HG02943 (cell line): ENCODE data around the gene GTF2A2.
"Not testable (repeated sequence)": the region's sequence is repeated elsewhere in the genome, so short reads cannot be mapped to it uniquely, and the experiment has no call there.

Experiments
- ATAC-seq: cut with Tn5 transposase; IDR thresholded peaks from one replicate; pipeline ENCODE4 v1.9.1; 2021; ENCODE audit warnings: mild to moderate bottlenecking, low read depth, moderate library complexity; ENCODE audit not compliant: unreplicated experiment

The GTF2A2 gene

GRCh38 chr15:59656897-59657634 lies at the start of gene GTF2A2:
TSS of gene GTF2A2 (minus strand) at chr15:59657515. CDS start at chr15:59652277, 5,238 bp downstream.
- ATAC-seq = peak; percentile 98

GRCh38 chr15:59703979-59704796 lies 46.9 kb upstream of the GTF2A2 start:
- ATAC-seq = no peak

GRCh38 chr15:59702351-59702750 lies 45.0 kb upstream of the GTF2A2 start:
- no peak for ATAC-seq

GRCh38 chr15:59701880-59702279 lies 44.6 kb upstream of the GTF2A2 start:
- no peak for ATAC-seq

GRCh38 chr15:59699810-59700431 lies 42.6 kb upstream of the GTF2A2 start:
- no peak for ATAC-seq

GRCh38 chr15:59698065-59698464 lies 40.8 kb upstream of the GTF2A2 start:
- not testable (repeated sequence) for ATAC-seq

GRCh38 chr15:59696332-59696731 lies 39.0 kb upstream of the GTF2A2 start:
- no peak for ATAC-seq

- ATAC-seq = no peak
Measured at GRCh38 chr15:59694779-59695178, 37.5 kb upstream of the GTF2A2 start.

- ATAC-seq = no peak
Measured at GRCh38 chr15:59691194-59691805, 34.0 kb upstream of the GTF2A2 start.

GRCh38 chr15:59689626-59690236 lies 32.4 kb upstream of the GTF2A2 start:
- ATAC-seq = no peak

- peak; percentile 75 for ATAC-seq
Measured at GRCh38 chr15:59688782-59689625, 31.7 kb upstream of the GTF2A2 start, which contains the start of gene BNIP2. TSS of gene BNIP2 (minus strand) at chr15:59689320. CDS start at chr15:59682457, 6,863 bp downstream.

GRCh38 chr15:59688423-59688781 lies 31.1 kb upstream of the GTF2A2 start:
- ATAC-seq = no peak

GRCh38 chr15:59687836-59688235 lies 30.5 kb upstream of the GTF2A2 start:
- no peak for ATAC-seq

- no peak for ATAC-seq
Measured at GRCh38 chr15:59686389-59686788, 29.1 kb upstream of the GTF2A2 start.

GRCh38 chr15:59685737-59686297 lies 28.5 kb upstream of the GTF2A2 start:
- no peak for ATAC-seq

- ATAC-seq = no peak
Measured at GRCh38 chr15:59680870-59681269, 23.6 kb upstream of the GTF2A2 start.

- no peak for ATAC-seq
Measured at GRCh38 chr15:59680346-59680745, 23.0 kb upstream of the GTF2A2 start.

GRCh38 chr15:59678620-59679019 lies 21.3 kb upstream of the GTF2A2 start:
- ATAC-seq = no peak

GRCh38 chr15:59678172-59678571 lies 20.9 kb upstream of the GTF2A2 start:
- no peak for ATAC-seq
